GM12865 (cell line): ENCODE data around the gene ATP11A.

ENCODE experiments used
- DNase-seq: peaks from one replicate; pipeline ENCODE4 v3.0.0; 2010; ENCODE audit warnings: low read depth
- H3K4me3 ChIP-seq: 2 replicates; pipeline ENCODE4 v1.5.1; 2011; ENCODE audit warnings: mild to moderate bottlenecking, low read depth, low read length, control low read depth
- TF ChIP-seq, protein P1 (sequence below): IDR thresholded peaks from 2 replicates; pipeline ENCODE4 v1.5.1; 2011; ENCODE audit warnings: low read length, control low read depth, low read depth, inconsistent platforms; ENCODE audit not compliant: insufficient read depth; ENCODE audit errors: missing control alignments

The ATP11A gene

GRCh38 chr13:112721198-112722104 lies 31.6 kb downstream of the ATP11A start:
- DNase-seq: no peak
- H3K4me3 ChIP-seq: no peak overlapping the region
- TF ChIP-seq, protein P1, sequence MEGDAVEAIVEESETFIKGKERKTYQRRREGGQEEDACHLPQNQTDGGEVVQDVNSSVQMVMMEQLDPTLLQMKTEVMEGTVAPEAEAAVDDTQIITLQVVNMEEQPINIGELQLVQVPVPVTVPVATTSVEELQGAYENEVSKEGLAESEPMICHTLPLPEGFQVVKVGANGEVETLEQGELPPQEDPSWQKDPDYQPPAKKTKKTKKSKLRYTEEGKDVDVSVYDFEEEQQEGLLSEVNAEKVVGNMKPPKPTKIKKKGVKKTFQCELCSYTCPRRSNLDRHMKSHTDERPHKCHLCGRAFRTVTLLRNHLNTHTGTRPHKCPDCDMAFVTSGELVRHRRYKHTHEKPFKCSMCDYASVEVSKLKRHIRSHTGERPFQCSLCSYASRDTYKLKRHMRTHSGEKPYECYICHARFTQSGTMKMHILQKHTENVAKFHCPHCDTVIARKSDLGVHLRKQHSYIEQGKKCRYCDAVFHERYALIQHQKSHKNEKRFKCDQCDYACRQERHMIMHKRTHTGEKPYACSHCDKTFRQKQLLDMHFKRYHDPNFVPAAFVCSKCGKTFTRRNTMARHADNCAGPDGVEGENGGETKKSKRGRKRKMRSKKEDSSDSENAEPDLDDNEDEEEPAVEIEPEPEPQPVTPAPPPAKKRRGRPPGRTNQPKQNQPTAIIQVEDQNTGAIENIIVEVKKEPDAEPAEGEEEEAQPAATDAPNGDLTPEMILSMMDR: no peak

- TF ChIP-seq, protein P1: no peak
- H3K4me3 ChIP-seq: no peak overlapping the region
- no peak for DNase-seq
These were observed 32.8 kb downstream of the ATP11A start for GRCh38 chr13:112722433-112723263.

DNA sequence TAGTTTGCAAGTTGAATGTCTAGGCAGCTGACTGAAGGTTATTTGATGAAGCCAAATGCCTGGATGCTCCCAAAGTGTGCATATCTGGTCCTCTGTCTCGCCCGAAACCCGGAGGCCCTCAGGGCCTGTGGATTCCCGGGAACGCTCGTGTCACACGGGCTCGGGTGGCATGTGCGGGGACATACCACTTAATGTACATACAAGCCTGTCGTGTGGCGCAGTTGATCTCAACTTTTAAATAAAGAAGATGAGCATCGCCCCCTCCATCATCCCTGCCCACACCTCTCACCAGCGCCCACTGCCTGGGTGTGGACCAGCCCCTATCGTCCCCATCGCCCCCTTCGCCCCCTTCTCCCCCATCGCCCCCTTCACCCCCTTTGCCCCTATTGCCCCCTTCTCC lies 33.9 kb downstream of the ATP11A start:
- no peak overlapping the region for H3K4me3 ChIP-seq
- no peak for DNase-seq
- TF ChIP-seq, protein P1: no peak

GRCh38 chr13:112724788-112725345 lies 35.0 kb downstream of the ATP11A start:
- no peak overlapping the region for H3K4me3 ChIP-seq
- TF ChIP-seq, protein P1: no peak
- DNase-seq: no peak

DNA sequence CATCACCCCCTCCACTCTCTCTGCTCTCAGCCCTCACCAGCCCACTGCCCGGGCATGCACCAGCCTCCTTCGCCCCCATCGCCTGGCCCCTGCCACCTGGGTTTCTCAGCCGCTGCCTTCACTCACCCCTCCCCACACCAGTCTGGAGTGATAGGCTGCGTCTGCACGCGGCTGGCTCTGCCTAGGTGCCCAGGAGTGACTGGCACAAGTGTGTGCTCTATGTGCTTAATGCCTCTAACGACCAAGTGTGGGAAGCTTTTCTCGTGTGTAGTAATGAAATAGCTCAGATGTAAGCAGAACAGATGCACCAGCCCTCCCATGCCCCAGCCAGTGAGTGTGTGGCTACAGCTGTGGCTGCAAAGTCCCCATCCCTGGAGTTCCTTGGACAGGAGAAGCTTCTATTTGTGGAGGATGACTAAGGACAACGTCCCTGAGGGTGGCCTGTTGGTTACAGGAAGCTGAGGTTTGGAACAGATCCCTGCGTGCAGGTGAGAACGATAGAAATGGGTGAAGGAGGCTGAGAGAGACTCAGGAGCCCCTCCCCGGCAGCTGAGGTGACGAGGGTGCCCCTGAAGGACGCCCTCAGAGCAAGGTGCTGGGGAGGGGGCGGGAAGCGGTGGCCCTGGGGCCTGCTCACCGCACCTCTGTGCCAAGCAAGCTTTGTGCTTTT lies 35.6 kb downstream of the ATP11A start:
- DNase-seq: peak; percentile 20
- TF ChIP-seq, protein P1: no peak
- H3K4me3 ChIP-seq: no peak overlapping the region

- DNase-seq: no peak
- no peak overlapping the region for H3K4me3 ChIP-seq
- TF ChIP-seq, protein P1: no peak
These were observed 36.4 kb downstream of the ATP11A start for GRCh38 chr13:112726016-112726767.
